Measurements from ENCODE around the gene TLCD5.

Gene TLCD5

GRCh38 chr11:120337355-120338106 is 12.4 kb downstream of the TLCD5 start:
- no peak for DNase-seq (ENCODE audit: low read depth, low spot score)

DNA sequence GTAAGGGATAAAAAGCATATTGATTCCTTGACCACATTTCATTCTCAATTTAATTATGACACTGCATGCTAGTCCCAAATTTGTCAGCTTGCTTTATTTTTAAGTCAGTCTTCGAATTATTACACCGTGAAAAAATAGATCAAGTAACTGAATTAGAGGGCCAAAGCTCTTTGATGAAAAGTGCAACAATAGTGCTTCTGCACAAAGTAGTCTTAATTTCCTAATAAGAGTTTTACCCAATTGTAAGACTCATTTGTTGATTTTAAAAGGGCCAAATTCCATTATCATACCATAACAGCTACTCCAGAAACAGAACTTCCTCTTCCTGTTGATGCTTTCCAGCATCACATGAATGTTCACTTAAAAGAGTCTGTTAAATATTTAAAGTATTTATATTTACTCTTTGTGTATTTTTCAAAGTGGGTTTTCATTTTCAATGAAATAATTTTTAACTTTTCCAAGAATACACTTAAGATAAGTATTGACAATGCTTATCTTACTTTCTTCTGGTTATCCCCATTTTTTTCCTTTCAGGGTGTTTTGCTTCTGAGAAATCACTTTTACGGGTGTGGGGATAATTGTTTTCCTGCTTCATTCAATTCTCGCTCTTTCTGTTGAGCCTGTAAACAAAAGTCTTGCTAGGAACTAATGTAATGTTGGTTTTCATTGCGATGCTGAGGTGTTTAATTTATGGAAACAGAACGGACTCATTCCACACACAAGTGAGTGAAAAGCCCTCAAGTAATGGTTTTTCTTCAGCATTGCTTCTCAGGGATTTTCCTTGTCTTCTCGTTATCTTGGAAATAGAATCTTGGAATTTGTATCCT is 13.2 kb downstream of the TLCD5 start:
- DNase-seq (ENCODE audit: low read depth, low spot score) = no peak

GRCh38 chr11:120339394-120339890 is 14.3 kb downstream of the TLCD5 start:
- no peak for DNase-seq (ENCODE audit: low read depth, low spot score)

DNA sequence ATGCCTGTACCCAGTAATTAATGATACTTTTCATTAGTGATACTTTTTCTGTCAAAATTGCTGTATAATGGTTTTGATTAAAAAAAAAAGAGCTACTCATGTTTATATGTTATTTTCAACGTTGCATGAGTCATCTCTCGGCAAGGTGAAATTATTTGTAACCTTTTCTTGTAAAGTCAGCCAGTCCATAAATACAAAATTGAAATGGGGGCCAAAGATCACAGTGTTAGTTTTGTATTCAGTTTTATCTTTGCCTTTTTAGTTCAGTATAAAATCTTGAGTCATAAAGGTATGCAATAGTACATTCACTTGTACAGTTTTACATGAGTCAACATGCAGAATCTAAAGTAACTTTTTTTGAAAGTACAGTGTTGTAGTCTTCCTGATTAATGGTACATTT is 15.4 kb downstream of the TLCD5 start:
- DNase-seq (ENCODE audit: low read depth, low spot score) = no peak

DNA sequence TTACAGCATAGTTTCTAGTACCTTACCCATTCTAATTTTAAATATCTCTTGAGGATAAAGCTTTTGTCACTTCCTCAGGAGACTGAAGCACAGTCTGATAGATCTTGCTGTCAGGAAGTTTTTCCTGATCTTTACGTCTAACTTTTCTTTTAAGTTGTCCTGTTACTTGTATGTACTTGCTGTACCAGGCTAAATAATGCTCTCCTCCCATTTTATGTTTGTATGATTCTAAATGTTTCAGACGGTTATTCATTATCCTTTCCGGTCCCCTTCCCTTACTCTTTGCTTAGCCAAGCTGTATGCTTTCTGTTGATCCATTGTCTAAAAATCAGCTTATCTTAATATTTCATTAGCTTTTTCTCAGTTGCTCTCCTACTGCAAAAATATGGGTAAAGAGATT is 17.1 kb downstream of the TLCD5 start:
- DNase-seq (ENCODE audit: low read depth, low spot score) = no peak

GRCh38 chr11:120342678-120343077 is 17.6 kb downstream of the TLCD5 start:
- DNase-seq (ENCODE audit: low read depth, low spot score) = no peak

GRCh38 chr11:120343429-120343828 is 18.3 kb downstream of the TLCD5 start:
- no peak for DNase-seq (ENCODE audit: low read depth, low spot score)

- no peak for DNase-seq (ENCODE audit: low read depth, low spot score)
These were observed 19.4 kb downstream of the TLCD5 start for GRCh38 chr11:120344302-120345004.

- DNase-seq (ENCODE audit: low read depth, low spot score) = no peak
These were observed 21.1 kb downstream of the TLCD5 start for GRCh38 chr11:120346233-120346632.

DNA sequence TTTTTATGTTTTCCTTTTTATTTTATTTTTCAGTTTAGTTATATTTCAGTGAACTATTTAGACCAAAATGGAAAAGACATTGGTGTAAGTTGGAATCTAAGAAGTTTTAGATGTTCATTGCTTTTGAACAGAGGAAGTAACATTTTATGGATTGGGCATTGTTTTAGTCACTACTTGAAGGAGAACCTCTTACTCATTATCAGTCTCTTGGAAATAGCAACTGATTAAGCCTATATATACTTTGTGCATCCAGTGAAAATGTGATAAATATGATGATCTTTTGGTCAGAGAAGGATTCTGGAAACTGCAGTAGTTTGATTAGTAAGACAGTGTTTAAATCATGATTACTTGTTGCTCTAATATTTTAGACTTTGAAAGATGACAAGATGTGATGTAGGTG is 25.5 kb downstream of the TLCD5 start:
- no peak for DNase-seq (ENCODE audit: low read depth, low spot score)

DNA sequence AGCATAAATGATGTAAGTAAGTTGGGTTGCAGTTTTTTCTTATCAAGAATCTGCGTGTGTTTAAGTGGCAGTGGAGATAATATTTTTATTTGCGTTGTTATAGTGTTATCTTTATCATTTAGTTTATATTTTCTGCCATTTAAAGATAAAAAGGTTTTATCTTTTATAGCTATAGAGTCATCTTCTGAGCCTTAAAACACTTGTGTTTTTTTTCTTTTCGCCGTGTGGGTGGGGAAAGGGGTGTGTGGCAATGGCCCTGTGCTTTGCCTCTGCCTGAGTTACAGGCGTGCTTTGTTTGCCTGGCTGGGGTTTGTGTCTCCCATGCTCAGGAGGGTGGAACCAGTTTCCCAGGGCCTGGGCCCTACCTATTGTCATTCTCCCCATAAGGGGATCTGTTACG is 27.3 kb downstream of the TLCD5 start:
- no peak for DNase-seq (ENCODE audit: low read depth, low spot score)

GRCh38 chr11:120354068-120354467 is 29.0 kb downstream of the TLCD5 start:
- DNase-seq (ENCODE audit: low read depth, low spot score) = no peak

GRCh38 chr11:120354779-120355178 is 29.7 kb downstream of the TLCD5 start:
- DNase-seq (ENCODE audit: low read depth, low spot score) = no peak

- DNase-seq (ENCODE audit: low read depth, low spot score) = no peak
These were observed 32.5 kb downstream of the TLCD5 start for GRCh38 chr11:120357620-120358019.

DNA sequence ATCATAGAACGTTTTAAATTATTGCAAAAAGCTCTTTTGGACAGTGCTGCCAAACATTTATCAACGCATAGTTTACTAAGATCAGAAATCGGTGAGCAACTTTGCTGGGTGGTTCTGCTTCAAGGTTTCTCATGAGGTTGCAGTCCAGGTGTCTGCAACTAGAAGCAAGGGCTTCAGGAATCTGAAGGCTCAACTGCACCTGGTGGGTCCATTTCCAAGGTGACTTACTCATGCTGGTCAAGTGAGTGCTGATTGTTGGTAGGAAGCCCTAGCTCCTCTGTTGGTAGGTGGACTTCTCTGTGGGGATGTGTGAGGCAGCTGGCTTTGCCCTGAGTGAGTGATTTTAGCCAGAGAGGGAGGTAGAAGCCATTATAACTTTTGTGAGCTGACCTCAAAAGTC is 33.6 kb downstream of the TLCD5 start:
- DNase-seq (ENCODE audit: low read depth, low spot score) = no peak

DNA sequence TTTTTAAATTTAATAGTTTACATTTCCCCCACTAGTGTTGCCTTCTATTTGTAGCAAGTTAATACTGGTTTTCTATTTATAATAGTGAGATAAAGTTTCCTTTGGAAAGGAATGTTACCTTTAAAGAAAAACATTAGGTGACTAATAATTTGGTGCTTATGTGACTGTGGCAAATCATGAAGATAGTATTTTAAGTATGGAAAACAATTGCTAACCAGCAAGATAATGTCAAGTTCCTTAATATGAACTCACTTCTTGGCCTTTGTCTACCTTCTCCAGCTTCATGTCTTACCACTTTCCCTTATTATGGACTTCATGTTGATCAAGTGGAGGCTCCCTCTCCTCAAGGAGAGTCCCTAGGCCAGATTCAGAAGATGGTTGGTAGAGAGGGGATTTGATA is 38.3 kb downstream of the TLCD5 start:
- no peak for DNase-seq (ENCODE audit: low read depth, low spot score)

DNA sequence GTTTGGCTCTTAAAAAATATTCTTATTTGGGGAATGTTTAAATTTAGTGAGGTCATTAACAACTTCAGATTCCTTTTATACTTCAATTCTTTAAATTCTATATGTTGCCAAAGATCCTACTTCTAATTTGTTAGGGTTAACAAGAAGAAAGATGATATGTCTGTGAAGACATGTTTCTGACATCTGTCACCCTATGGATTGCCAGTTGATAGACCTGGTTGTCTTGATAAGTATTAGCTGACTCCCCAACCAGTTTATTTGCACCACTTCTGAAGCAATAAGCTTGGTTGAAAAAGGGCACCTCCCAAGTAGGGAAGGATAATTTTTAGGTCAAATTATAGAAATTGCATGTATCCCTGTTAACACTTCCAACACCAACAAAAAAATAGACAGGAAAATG is 40.4 kb downstream of the TLCD5 start:
- DNase-seq (ENCODE audit: low read depth, low spot score) = no peak

DNA sequence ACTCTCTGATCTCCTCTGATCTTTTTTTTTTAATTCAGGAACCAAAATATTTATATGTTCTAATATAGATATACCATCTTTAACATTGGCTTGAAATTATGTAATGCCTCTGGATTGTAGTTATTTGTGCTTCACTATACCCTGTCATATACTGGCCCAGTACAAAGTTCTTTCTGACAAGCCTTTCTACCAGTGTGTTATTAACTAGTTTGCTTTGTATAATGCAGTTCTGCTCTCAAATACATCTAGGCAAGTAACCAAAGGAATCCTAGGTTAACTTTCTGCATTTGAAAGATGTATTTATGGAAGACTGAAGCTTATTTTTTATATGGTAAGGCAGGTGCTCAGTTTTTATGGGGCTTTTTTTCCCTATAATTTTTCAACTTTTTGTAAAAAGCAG is 47.2 kb downstream of the TLCD5 start:
- DNase-seq (ENCODE audit: low read depth, low spot score) = no peak

DNA sequence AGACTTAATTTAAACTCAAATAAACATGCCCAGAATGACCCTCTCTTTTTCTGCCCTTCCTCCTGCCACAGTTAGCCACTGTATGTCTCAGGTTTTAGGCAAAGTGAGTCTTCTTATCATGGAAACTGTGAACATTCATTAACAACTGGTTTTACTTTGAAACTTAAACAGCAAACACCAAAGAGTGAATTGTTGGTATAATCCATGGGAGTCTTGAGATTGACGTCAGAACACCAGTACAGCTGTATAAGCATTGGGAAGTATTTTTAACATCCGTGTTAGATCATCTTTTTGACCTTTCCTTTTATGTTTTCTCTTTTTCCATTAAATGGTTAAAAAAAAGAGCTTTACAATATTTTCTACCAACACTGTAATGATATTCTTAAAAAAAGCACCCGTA is 50.0 kb downstream of the TLCD5 start:
- no peak for DNase-seq (ENCODE audit: low read depth, low spot score)

DNA sequence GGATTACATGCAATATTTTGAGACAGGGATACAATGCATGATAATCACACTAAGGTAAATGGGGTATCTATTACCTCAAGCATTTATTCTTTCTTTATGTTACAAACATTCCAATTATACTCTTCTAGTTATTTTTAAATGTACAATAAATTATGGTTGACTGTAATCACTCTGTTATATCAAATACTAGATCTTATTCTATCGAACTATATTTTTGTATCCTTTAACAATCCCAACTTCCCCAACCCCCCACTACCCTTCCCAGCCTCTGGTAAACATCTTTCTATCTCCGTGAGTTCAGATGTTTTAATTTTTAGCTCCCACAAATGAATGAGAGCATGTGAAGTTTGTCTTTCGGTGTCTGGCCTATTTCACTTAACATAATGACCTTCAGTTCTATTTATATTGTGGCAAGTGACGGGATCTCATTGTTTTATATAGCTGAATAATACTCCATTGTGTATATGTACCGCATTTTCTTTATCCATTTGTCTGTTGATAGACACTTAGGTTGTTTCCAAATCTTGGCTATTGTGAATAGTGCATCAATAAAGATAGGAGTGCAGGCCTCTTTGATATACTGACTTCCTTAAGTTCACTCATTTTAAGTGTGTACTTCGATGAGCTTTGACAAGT is 51.6 kb downstream of the TLCD5 start:
- no peak for DNase-seq (ENCODE audit: low read depth, low spot score)

DNA sequence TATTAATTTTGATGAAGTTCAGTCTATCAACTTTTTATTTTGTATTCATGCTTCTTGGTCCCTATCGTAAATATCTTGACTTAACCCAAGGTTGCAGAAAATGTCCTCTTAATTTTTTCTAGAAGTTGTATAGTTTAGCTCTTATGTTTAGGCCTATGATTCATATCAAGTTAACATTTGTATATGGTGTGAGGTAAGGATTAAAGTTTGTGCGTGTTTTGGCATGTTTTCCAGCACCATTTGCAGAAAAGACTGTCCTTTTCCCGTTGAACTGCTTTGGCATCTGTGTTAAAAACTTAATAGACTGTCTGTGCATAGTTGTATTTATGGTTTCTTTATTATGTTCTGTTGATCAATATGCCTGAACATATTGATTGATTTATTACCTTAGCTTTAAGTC is 53.4 kb downstream of the TLCD5 start:
- DNase-seq (ENCODE audit: low read depth, low spot score) = no peak

DNA sequence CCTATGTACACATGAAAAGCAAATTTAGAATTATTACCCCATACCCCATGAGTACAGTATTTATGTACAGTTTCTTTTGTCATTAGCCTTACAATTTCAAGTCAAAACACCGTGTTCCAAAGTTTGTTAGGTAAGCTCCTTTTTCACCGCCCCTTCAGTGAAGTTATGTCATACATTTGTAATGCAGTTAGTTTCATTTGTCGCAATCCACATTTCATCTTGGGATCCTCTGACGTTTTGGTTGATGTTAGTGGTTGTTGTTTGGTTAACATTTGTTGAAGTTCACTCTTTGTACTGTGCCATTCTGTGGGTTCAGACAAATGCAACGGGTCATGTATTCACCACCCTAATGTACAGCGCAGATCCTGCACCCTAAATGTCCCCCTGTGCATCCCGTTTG is 56.3 kb downstream of the TLCD5 start:
- no peak for DNase-seq (ENCODE audit: low read depth, low spot score)
